ENCODE data around the gene MAPK10. TPM values are rescaled to one million over a fixed set of nuclear protein-coding genes. Genes with fewer than 3 reads are reported as not detected.
"Not testable (repeated sequence)": the region's sequence is repeated elsewhere in the genome, so short reads cannot be mapped to it uniquely, and the experiment has no call there.

Gene MAPK10
- polyA plus RNA-seq, 1 donor: 3.3 TPM

DNA sequence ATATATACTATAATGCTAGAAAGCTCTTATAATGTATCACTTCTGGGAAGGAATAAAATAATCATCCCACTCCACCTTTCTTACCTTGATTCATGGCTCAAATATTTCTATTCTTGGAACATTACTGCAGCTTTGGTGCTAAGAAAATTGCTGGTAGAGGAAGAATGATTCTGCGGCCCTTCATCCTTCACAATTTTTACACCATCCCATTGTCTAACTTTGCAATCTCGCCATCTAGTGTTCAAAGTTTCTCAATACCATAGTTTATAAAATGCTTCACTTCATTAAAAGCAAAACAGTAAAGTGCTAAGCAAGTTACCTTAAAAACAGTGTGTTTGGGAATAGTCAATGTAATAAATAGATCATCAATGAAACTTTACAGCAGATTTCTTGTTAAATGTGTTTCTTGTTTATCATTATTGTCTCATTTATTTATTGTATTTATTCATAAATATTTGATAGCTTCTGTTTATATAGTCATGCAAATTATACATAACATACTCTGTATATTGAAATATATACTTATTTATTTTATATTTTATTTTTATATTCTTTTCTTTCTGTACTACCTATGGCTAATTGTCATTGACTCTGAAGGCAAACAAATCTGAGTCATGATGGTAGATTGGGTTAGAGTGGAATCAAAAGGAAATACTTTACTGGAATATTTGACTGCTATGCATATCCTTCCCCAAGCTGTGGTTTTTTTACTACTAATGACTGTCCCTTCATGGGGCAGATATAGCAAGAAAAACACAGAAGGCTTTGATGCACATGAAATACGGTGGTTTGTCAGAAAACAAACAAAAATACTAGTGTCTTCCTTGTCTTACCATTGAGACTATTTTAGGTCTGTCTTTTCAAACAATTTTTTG lies 390.7 kb downstream of the MAPK10 start:
- peak; percentile 58 for DNase-seq (ENCODE audit: low read depth)

DNA sequence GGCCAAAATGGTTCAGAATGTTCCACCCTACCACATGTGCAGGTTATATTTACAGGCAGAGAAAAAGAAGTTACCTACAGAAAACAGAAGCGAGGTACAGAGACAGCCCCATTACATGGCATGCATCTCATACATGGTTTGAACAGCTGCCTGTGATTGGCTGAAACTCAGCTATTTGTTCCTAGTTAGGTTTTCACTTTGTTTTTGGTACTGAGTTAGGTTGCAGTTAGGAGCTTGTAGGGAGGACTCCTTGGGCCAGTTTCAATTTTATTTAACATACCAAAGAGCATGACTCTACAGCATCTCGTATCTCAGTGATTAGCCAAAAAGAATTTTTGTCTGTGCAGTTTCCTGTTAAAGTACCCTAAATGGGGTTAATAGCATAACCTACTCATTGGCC lies 392.0 kb downstream of the MAPK10 start:
- no peak for DNase-seq (ENCODE audit: low read depth)

DNA sequence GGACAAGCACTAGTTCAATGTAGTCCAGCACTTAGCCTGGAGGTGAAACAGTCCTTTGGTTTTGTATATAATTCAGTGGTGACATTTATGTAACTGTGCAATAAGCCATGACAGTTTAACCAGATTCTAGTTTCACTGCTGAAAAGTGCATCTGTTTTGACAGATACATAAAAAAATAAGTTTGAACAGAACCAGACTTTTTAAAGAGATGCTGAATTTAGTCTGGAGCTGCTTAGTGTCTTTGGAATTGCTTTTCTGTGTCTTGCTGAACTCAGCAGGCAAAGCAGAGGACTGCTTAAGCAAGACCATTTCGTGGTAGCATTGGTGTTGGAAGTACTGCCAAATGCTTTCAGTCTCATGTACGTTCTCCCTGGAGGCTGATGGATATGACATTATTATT lies 393.5 kb downstream of the MAPK10 start:
- DNase-seq (ENCODE audit: low read depth): no peak

DNA sequence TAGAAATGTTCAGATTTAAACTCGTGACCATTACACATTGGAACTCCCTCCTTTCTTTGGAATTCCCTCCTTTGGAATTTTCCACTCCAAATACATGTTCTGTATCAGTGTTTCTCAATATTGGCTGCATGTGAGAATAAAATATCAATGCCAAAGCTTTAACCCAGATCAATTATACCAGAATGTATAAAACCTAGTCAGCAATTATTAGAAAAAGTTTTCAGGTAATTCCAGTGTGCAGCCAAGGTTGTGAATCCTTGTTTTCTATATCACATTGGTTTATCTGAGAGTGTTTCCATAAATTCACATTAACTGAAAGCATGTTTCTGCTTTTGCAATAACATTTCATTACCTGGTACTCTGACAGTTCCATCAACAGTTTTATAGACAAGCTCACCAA lies 394.3 kb downstream of the MAPK10 start:
- DNase-seq (ENCODE audit: low read depth): no peak

DNA sequence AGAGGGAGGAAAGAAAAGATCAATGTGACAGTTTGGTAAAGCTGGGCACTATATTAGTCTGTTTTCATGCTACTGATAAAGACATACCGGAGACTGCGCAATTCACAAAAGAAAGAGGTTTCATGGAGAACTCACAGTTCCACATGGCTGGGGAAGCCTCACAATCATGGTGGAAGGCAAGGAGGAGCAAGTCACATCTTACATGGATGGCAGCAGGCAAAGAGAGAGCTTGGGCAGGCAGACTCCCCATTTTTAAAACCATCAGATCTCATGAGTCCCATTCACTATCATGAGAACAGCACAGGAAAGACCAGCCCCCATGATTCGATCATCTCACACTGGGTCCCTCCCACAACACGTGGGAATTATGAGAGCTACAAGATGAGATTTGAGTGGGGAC lies 394.8 kb downstream of the MAPK10 start:
- not testable (repeated sequence) for DNase-seq (ENCODE audit: low read depth)

DNA sequence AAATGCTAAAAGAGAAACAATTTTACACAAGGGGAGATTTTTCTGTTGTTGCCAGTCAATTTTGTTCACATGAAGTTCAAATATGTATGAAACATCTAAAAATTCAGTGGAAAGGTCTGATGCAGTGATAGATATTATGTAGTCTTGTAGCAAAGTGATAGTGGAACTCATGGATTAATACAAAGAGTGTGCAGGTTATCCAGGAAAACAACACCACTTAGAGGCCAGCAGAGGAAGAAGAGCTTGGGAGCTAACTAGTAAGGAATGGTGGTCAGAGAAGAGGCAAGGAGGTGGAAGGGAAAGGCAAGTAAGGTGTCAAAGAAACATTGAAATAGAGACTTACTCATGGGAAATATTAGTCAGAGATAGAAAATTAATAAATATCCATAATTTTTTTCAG lies 395.6 kb downstream of the MAPK10 start:
- no peak for DNase-seq (ENCODE audit: low read depth)

DNA sequence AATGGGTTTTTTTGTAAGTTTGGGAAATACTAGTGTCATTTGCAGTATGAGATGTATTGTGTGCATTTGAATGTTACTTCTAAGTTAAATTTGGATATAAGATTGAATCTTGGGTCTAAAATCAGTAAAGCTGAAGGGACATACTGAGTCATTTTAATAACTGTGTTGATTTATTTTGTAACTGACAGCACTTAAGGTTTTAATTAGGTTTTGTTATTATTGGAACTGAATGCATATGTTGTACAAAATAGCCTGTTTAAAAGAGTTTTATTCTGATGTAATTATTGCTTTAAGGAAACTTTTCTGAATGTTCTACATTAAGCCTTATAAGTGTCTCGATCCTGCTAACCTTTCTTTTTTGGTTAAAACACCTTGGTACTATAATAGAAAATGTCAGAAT lies 396.6 kb downstream of the MAPK10 start:
- DNase-seq (ENCODE audit: low read depth): no peak

DNA sequence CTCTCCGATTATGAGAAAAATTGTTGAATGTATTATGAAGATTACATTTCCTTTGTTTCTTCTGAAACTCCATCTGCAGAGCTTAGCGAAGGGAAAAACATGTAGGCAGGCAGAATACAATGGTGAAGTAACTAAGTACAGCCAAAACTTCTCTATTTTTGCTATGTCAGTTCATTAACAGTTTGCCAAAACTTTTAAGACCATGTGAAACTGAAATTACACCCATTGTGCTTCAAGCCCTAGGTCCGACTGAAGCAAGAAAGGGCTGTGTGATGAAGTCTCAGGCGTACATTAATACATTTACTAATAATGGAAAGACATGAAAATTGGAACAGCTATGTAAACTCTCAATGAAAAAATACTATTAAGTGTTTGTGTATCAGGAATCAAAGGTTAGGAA lies 398.0 kb downstream of the MAPK10 start:
- no peak for DNase-seq (ENCODE audit: low read depth)

DNA sequence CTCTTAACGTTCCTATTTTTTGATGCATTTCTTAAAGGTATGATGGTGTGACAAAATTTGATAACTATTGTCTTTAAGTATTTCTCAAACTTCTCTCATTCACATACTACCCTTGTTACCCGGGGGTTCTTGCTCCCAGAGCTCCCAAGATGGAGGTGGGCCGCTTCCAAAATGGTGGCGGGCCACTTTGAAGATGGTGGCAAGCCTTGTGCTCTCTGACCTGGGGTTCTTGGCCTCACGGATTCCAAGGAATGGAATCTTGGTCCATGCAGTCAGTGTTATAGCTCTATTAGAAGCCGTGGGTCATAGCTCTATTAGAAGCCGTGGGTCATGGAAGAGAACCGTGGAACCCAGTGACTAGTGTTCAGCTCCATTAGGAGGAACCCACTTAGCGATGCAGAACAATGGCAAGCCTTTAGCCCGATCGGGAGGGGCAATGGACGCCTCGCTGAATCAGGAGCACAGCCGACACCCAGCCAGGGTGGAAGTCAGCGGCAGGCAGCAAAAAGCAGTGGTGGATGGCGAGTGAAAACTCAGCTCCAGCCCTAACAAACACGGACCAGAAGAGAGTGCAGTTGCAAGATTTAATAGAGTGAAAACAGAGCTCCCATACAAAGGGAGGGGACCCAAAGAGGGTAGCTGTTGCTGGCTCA lies 403.4 kb downstream of the MAPK10 start:
- DNase-seq (ENCODE audit: low read depth): no peak

DNA sequence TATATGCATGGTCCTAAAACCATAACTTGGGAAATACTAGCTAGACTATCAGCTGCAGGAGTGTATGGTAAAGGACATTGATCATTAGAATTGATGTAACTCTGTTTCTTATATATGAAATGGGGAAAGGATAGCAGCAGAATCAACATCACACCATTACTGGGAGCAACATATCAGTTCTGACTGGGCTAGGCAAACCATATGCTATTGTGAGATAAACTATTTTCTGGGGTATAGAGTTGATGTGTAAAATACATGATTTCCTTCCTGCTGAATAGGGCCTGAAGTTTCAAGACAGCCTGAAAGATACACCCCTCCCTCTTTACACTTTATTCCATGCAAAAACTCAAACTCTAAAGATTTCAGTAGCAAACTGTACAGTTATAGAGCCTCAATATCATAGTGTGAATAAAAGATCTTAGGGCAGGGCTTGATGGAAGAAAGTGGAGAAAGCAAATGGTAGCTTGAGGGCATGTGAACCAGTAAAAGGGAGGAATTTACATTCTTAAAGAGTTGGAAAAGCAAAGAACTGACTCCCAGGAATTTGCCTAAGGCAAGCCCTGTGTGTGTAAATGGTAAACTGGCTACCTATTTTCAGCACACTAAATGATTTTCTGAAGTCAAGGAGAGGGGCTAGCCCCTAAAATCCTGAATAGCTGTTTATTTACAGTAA lies 404.1 kb downstream of the MAPK10 start:
- no peak for DNase-seq (ENCODE audit: low read depth)

DNA sequence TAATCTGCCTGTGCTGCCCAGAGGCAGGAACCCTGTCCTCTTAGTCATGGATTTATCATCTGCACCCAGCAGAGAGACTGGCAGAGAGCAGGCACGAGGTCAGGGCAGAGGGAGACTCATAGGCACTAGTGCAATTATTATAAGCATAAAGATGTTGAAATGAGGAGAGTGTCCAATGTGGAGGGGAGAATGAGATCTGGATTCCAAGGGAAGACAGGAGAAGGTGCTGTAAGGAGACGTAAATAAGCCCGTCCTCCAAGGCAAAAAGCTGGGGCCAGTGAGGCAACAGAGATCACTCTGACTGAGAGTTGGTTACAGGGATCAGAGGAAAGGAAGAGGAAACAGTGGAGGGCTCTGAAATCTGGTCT lies 406.2 kb downstream of the MAPK10 start:
- DNase-seq (ENCODE audit: low read depth): no peak

DNA sequence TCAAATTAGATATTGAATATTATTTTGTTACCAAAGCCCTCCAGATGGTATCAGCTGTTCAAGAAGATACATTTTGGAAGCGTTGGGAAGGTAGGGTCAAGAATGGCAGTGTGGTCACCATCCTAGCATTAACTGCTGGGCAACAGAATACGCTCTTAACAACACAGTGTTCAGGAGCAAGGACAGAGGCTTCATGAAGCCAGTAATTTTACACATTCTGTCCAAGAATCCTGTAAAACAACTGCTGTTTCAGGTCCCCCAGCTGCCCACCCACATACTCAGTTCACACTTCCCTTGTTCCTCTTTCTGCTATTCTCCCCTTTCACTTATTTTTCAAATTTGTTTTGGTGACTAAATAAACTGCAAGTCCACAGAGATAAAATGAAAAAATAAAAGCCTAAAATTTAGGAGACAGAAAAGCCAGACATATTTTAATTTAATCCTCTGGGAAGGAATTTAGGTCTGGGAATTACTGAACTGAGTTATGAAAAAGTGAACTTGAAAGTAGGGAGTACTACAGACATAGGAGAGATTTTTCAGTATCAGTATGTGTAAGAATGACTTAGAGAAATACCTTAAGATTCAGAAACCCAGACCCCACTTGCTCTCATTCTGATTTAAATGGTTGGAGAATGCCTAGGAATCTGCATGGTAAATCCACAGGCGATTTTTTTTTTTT lies 406.7 kb downstream of the MAPK10 start:
- no peak for DNase-seq (ENCODE audit: low read depth)

DNA sequence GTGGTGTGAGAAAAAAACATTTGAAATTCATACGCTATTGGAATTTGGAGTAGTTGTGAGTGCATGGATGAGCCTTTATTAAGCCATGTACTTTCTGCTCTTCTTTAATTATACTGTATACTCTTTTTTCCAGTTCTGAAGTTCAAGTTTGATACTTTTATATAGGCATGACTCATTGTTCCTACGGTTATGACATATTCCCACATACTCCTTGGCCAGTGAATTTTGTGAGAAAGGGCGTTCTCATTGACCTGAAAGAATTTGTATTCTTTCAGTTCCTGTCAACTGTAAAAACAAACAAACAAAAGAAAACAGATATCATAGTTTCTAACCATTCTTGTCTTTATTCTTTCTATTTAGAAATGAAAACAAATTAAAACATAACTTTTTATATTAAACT lies 407.3 kb downstream of the MAPK10 start:
- DNase-seq (ENCODE audit: low read depth): no peak

DNA sequence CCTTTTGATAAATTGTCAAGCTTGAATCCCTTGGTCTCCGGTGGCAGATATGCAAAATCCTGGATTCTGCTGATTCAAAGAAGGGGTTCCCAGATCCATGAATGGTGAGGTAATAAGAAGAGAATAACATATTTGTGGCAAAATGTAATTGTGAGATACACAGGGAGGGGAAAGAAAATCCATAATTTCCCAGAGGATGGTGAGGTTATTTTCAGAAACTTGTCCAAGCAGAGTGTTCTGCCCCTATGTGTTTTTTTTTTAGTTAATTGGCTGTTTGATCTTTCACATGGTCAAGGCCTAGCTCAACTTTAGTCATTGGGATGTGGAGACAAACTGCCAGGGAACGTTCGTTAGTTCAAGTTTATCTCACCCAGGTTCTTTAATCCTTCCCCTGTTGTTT lies 408.8 kb downstream of the MAPK10 start:
- DNase-seq (ENCODE audit: low read depth): no peak

DNA sequence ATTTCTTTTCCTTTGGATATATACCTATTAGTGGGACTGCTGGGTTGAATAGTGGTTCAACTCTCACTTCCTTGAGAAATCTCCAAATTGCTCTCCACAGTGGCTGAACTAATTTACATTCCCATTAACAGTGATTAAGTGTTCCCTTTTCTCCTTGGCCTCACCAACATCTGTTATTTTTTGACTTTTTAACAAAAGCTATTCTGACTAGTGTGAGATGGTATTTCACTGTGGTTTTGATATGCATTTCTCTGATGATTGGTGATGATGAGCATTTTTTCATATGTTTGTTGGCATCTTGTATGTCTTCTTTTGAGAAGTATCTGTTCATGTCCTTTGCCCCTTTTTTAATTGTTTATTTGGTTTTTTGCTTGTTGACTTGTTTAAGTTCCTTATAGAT lies 413.0 kb downstream of the MAPK10 start:
- no peak for DNase-seq (ENCODE audit: low read depth)

DNA sequence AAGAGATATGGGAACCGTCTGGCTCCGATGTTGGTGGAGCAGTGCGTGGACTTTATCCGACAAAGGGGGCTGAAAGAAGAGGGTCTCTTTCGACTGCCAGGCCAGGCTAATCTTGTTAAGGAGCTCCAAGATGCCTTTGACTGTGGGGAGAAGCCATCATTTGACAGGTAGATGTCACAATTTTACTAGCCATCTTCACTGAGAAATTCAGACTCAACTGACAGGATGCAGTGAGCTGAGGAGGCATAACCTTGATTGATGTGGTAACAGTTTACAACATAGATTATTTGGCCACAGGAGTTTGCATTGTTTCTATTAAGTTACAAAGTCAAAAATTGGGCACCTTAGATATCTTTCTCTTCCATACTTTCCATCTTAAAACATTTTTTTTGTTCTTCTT lies 417.7 kb downstream of the MAPK10 start:
- no peak for DNase-seq (ENCODE audit: low read depth)

DNA sequence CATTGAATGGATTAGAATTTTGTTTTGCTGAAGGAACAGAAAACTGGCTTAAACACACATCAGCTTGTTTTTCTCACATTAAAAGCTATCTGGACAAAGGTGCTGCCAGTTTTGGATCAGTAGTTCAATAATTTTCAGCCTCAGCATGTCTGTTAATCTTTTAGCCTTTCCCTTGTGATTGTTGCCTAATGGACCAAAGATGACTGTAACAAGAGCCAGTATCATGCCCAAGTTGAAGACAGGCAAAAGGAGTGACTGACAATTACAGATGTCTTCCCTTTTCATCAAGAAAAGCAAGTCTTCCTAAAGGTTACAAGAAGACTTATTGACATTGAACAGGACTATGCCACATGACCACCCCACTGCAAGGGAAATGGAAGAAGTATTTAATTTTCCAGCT lies 419.7 kb downstream of the MAPK10 start:
- DNase-seq (ENCODE audit: low read depth): no peak

Other genes starting within 250 kb of the MAPK10 start
- 3.6 TPM for gene PTPN13, start 234.3 kb upstream of the MAPK10 start, polyA plus RNA-seq (ENCODE audit: insufficient read length)